ENCODE measurements around the gene VPS25. TPM values are rescaled to one million over a fixed set of nuclear protein-coding genes. Genes with fewer than 3 reads are reported as not detected.

VPS25 gene
- total RNA-seq, 1 donor from 2014 or later = 77.5 TPM

DNA sequence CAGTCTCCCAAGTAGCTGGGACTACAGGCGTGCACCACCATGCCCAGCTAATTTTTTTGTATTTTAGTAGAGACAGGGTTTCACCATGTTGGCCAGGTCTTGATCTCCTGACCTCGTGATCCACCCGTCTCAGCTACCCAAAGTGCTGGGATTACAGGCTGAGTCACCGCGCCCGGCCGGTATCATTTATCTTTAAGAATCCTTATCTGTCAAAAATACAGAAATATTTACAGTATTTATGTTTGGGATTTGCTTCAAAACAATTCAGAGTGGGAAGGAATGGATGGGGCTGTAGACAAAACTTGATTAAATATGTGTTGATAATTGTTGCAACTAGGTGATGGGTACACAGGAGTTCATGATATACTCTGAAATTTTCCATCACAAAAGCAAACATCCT, 47.9 kb downstream of the VPS25 start:
- Histone ChIP-seq H3K27ac (no peak overlapping the region), H3K9ac (no peak overlapping the region), H3K36me3 (no peaks in the 10 kb centered on the region), H3K27me3 (peaks cover 1% of the 10 kb centered on the region), H2AFZ (replicated peaks) (no peak overlapping the region), H3K79me2 (ENCODE audit: low read depth) (peaks cover 20% of the 10 kb centered on the region), H3K4me3 (no peak overlapping the region), H3K4me1 (no peaks in the 10 kb centered on the region), H3K4me2 (no peak overlapping the region), H4K20me1 (ENCODE audit: low read depth) (no peaks in the 10 kb centered on the region), H3F3A (ENCODE audit: low read depth) (peaks cover 18% of the 10 kb centered on the region), H3K9me3 (ENCODE audit: low read depth) (no peaks in the 10 kb centered on the region)
- DNase-seq (ENCODE audit: low spot score) = no peak
- no peaks in the 10 kb centered on the region for H3K9me3 Mint-ChIP-seq
- peaks cover 9% of the 10 kb centered on the region for H3K4me1 Mint-ChIP-seq
- no peak for TF ChIP-seq EZH2 (IDR thresholded peaks at IDR 0.05)
- TF ChIP-seq, protein P1, sequence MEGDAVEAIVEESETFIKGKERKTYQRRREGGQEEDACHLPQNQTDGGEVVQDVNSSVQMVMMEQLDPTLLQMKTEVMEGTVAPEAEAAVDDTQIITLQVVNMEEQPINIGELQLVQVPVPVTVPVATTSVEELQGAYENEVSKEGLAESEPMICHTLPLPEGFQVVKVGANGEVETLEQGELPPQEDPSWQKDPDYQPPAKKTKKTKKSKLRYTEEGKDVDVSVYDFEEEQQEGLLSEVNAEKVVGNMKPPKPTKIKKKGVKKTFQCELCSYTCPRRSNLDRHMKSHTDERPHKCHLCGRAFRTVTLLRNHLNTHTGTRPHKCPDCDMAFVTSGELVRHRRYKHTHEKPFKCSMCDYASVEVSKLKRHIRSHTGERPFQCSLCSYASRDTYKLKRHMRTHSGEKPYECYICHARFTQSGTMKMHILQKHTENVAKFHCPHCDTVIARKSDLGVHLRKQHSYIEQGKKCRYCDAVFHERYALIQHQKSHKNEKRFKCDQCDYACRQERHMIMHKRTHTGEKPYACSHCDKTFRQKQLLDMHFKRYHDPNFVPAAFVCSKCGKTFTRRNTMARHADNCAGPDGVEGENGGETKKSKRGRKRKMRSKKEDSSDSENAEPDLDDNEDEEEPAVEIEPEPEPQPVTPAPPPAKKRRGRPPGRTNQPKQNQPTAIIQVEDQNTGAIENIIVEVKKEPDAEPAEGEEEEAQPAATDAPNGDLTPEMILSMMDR (IDR thresholded peaks at IDR 0.05) = no peak
- no peak for TF ChIP-seq EZH2phosphoT487 (IDR thresholded peaks at IDR 0.05)
- no peak overlapping the region for H3K4me3 Mint-ChIP-seq
- H3K36me3 Mint-ChIP-seq = peaks cover 8% of the 10 kb centered on the region
- no peak overlapping the region for H3K27ac Mint-ChIP-seq
- H3K27me3 Mint-ChIP-seq (ENCODE audit: insufficient read depth, low read depth) = peaks cover 4% of the 10 kb centered on the region

DNA sequence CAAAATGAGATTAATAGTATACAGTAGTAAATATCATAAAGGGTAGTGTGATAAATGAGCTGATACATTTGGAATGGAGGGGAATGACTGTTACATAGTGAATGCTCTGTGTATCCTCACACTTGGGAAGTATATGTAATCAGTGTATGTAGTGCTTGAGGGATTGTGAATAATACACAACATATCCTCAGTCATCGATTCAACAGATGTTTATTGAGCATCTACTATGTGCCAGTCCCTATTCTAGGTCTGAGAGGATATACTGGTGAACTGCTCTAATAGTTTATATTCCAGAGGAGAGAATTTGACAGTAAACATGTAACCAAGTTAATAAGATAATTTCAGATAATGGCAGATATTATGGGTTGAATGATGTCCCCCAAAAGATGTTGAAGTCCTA, 54.2 kb downstream of the VPS25 start:
- DNase-seq (ENCODE audit: low spot score) = no peak

More for the DNA sequence above, 54.2 kb downstream of the VPS25 start:
- peaks cover 13% of the 10 kb centered on the region for H3K4me1 Mint-ChIP-seq
- H3F3A ChIP-seq (ENCODE audit: low read depth) = peaks cover 11% of the 10 kb centered on the region
- TF ChIP-seq, protein P1 (IDR thresholded peaks at IDR 0.05) = no peak
- no peak for TF ChIP-seq EZH2phosphoT487 (IDR thresholded peaks at IDR 0.05)
- TF ChIP-seq EZH2 (IDR thresholded peaks at IDR 0.05) = no peak
- no peaks in the 10 kb centered on the region for H3K36me3 ChIP-seq
- peaks cover 29% of the 10 kb centered on the region for H3K27me3 ChIP-seq
- no peak overlapping the region for H3K27ac ChIP-seq
- no peaks in the 10 kb centered on the region for H3K9me3 Mint-ChIP-seq
- no peaks in the 10 kb centered on the region for H4K20me1 ChIP-seq (ENCODE audit: low read depth)
- no peaks in the 10 kb centered on the region for H3K9me3 ChIP-seq (ENCODE audit: low read depth)
- no peak overlapping the region for H3K4me3 ChIP-seq
- peaks cover 6% of the 10 kb centered on the region for H3K27me3 Mint-ChIP-seq (ENCODE audit: insufficient read depth, low read depth)
- peaks cover 19% of the 10 kb centered on the region for H3K79me2 ChIP-seq (ENCODE audit: low read depth)
- no peak overlapping the region for H3K4me2 ChIP-seq
- H3K4me3 Mint-ChIP-seq = no peak overlapping the region
- no peak overlapping the region for H3K9ac ChIP-seq
- H3K27ac Mint-ChIP-seq = no peak overlapping the region
- no peak overlapping the region for H2AFZ ChIP-seq (replicated peaks)
- H3K36me3 Mint-ChIP-seq = no peaks in the 10 kb centered on the region
- H3K4me1 ChIP-seq = peaks cover 4% of the 10 kb centered on the region

Small RNAs within 50 kb of the gene (microRNA-seq; reads per million reads assigned to microRNA genes)
- not detected for gene MIR6781

Small RNAs within 50 kb of the gene (small RNA-seq; reads per million reads assigned to genes)
- not detected for gene HMGN2P15
- not detected for gene MIR6781

Other genes with a start within 250 kb of the VPS25 start
- gene NAGLU, start 237.2 kb upstream of the VPS25 start, total RNA-seq (ENCODE audit: low replicate concordance) = 6.2 and 24.7 TPM in 2 replicates
- 2.2 and 2.6 TPM in 2 replicates for gene HSD17B1, start 220.5 kb upstream of the VPS25 start, total RNA-seq (ENCODE audit: low replicate concordance)
- 6.1 and 21.6 TPM in 2 replicates for gene COASY, start 211.3 kb upstream of the VPS25 start, total RNA-seq (ENCODE audit: low replicate concordance)
- gene MLX, start 206.3 kb upstream of the VPS25 start, total RNA-seq (ENCODE audit: low replicate concordance) = 15.8 and 21.3 TPM in 2 replicates
- gene PSMC3IP, start 195.7 kb upstream of the VPS25 start, total RNA-seq (ENCODE audit: low replicate concordance) = 22.8 and 23.7 TPM in 2 replicates
- 23.6 and 38.3 TPM in 2 replicates for gene RETREG3, start 164.1 kb upstream of the VPS25 start, total RNA-seq (ENCODE audit: low replicate concordance)
- gene TUBG1, start 163.8 kb upstream of the VPS25 start, total RNA-seq (ENCODE audit: low replicate concordance) = 45.7 and 74.9 TPM in 2 replicates
- 12.8 and 19.6 TPM in 2 replicates for gene TUBG2, start 114.2 kb upstream of the VPS25 start, total RNA-seq (ENCODE audit: low replicate concordance)
- gene PLEKHH3, start 96.5 kb upstream of the VPS25 start, total RNA-seq (ENCODE audit: low replicate concordance) = 3.4 and 22.8 TPM in 2 replicates
- gene CCR10, start 91.6 kb upstream of the VPS25 start, total RNA-seq (ENCODE audit: low replicate concordance) = 1.6 TPM in 1 of 2 replicates, not detected in the other
- 15.1 and 29.7 TPM in 2 replicates for gene CNTNAP1, start 90.9 kb upstream of the VPS25 start, total RNA-seq (ENCODE audit: low replicate concordance)
- 47.1 and 48.5 TPM in 2 replicates for gene EZH1, start 28.4 kb upstream of the VPS25 start, total RNA-seq (ENCODE audit: low replicate concordance)
- 0.51 and 5.8 TPM in 2 replicates for gene RAMP2, start 12.2 kb upstream of the VPS25 start, total RNA-seq (ENCODE audit: low replicate concordance)
- gene WNK4, start 7.2 kb downstream of the VPS25 start, total RNA-seq (ENCODE audit: low replicate concordance) = 0.12 TPM in 1 of 2 replicates, not detected in the other
- gene COA3, start 25.3 kb downstream of the VPS25 start, total RNA-seq (ENCODE audit: low replicate concordance) = 61.2 and 74.5 TPM in 2 replicates
- gene CNTD1, start 25.4 kb downstream of the VPS25 start, total RNA-seq (ENCODE audit: low replicate concordance) = 0.06 TPM in 1 of 2 replicates, not detected in the other
- gene BECN1, start 50.8 kb downstream of the VPS25 start, total RNA-seq (ENCODE audit: low replicate concordance) = 42.1 and 54.3 TPM in 2 replicates
- 106 and 108 TPM in 2 replicates for gene PSME3, start 59.9 kb downstream of the VPS25 start, total RNA-seq (ENCODE audit: low replicate concordance)
- 1.2 and 2.1 TPM in 2 replicates for gene AOC2, start 71.1 kb downstream of the VPS25 start, total RNA-seq (ENCODE audit: low replicate concordance)
- gene AOC3, start 77.8 kb downstream of the VPS25 start, total RNA-seq (ENCODE audit: low replicate concordance) = 0.90 TPM in 1 of 2 replicates, not detected in the other
- not detected in 2 replicates for gene G6PC1, start 127.3 kb downstream of the VPS25 start, total RNA-seq (ENCODE audit: low replicate concordance)
- gene AARSD1, start 191.0 kb downstream of the VPS25 start, total RNA-seq (ENCODE audit: low replicate concordance) = 23.7 and 36.5 TPM in 2 replicates
- gene PTGES3L, start 206.6 kb downstream of the VPS25 start, total RNA-seq (ENCODE audit: low replicate concordance) = 2.6 and 7.7 TPM in 2 replicates
- gene RUNDC1, start 207.1 kb downstream of the VPS25 start, total RNA-seq (ENCODE audit: low replicate concordance) = 11.4 and 12.6 TPM in 2 replicates
- gene RPL27, start 225.0 kb downstream of the VPS25 start, total RNA-seq (ENCODE audit: low replicate concordance) = 1,535 and 1,934 TPM in 2 replicates
- gene IFI35, start 233.3 kb downstream of the VPS25 start, total RNA-seq (ENCODE audit: low replicate concordance) = 0.96 TPM in 1 of 2 replicates, not detected in the other
- gene VAT1, start 248.9 kb downstream of the VPS25 start, total RNA-seq (ENCODE audit: low replicate concordance) = 94.7 and 185 TPM in 2 replicates

Data from neural progenitor cell (in vitro differentiated cells).